GM10266 (cell line): ENCODE data around the gene KIF26A.

Experiments used
- DNase-seq: peaks from one replicate; pipeline ENCODE4 v3.0.0; 2012; ENCODE audit errors: extremely low spot score
- CTCF ChIP-seq: IDR thresholded peaks from 2 replicates; pipeline ENCODE4 v1.5.1; 2012; ENCODE audit warnings: mild to moderate bottlenecking, low read depth; ENCODE audit not compliant: control insufficient read depth, insufficient read depth; ENCODE audit errors: missing control alignments

The KIF26A gene

GRCh38 chr14:104212206-104213095 is 74.1 kb downstream of the KIF26A start:
- TF ChIP-seq CTCF: no peak
- no peak for DNase-seq

- DNase-seq: no peak
- no peak for TF ChIP-seq CTCF
Measured at GRCh38 chr14:104213301-104214034, 75.1 kb downstream of the KIF26A start.

GRCh38 chr14:104214431-104215218 is 76.2 kb downstream of the KIF26A start:
- no peak for TF ChIP-seq CTCF
- DNase-seq: no peak

GRCh38 chr14:104215706-104216334 is 77.4 kb downstream of the KIF26A start:
- DNase-seq: no peak
- no peak for TF ChIP-seq CTCF

GRCh38 chr14:104216457-104216856 is 78.1 kb downstream of the KIF26A start:
- no peak for TF ChIP-seq CTCF

GRCh38 chr14:104217486-104218360 is 79.3 kb downstream of the KIF26A start:
- no peak for DNase-seq
- TF ChIP-seq CTCF: no peak

More at GRCh38 chr14:104216457-104216856, 78.1 kb downstream of the KIF26A start:
- no peak for DNase-seq
